ENCODE measurements around the gene CTNNBL1.

GRCh38 chr20:37801921-37802320 is 108.1 kb downstream of the CTNNBL1 start:
- TF ChIP-seq CTCF (IDR thresholded peaks at IDR 0.05; ENCODE audit: insufficient read depth, low read length) (no peak), POLR2AphosphoS5 (IDR thresholded peaks at IDR 0.05; ENCODE audit: low read depth) (no peak)
